ENCODE results near the gene GATAD1.
"Not testable (repeated sequence)": the region's sequence is repeated elsewhere in the genome, so short reads cannot be mapped to it uniquely, and the experiment has no call there.

The GATAD1 gene
- total RNA-seq, result 22.5 to 41.4 (median 26.8) reads per million in 4 donors

DNA sequence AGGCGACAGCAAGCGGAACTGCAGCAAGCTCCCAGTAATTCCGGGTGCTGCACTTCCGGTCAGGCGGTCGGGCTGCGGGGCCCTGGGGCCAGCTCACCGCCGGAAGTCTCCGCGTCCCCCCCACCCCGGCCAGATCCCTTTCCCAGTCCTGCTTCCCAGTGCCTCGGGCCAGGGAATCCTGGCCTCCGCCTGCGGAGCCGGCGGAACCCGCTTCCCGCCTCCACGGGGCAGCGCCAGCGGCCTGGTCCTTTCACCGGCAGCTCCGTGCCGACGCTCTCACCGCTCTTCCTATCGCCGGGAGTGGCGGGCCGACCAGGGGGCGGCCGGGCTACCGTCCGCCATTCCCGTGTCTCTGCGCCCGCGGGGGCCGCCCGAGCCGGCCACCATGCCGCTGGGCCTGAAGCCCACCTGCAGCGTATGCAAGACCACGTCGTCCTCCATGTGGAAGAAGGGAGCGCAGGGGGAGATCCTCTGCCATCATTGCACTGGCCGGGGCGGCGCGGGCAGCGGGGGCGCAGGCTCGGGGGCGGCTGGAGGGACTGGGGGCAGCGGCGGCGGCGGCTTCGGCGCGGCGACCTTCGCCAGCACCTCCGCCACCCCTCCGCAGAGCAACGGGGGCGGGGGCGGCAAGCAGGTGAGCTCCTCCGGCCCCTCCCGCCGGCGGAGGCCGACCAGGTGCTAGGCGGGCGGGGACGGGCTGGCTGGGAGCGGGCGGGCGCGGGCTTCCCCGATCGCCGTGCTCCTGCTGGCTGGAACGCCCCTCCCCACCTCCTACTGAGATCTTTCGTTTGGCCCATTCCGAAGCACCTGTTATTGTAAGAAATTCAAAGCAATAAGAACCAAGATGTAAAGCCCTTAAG, at the start of gene GATAD1:
GATAD1 (plus strand) TSS at position 138 of the 860 bp plus-strand sequence; CDS start at position 386, 248 bp downstream.
- peak; percentile 59 to 86 (median 73) for DNase-seq

DNA sequence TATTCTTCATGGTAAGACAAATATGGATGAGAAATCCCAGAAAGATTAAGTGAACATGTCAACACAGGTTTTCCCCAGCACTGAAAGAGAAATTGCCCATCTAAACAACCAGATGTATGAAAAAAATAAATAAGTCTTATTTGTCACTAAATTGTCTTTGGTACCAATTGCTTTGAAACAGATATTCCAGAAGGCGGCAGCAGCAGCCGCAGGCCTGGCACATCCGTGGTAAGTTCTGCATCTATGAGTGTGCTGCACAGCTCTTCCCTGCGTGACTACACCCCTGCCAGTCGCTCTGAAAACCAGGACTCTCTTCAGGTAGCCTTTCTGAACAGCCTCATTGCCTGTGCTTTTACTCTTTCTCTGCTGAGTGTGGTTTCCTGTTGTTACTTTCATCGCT, 49.7 kb upstream of the GATAD1 start:
- DNase-seq, result no peak

- DNase-seq, result no peak
Observed at GRCh38 chr7:92400013-92400412, 47.3 kb upstream of the GATAD1 start.

GRCh38 chr7:92402920-92403759, 44.1 kb upstream of the GATAD1 start:
- no peak for DNase-seq

DNA sequence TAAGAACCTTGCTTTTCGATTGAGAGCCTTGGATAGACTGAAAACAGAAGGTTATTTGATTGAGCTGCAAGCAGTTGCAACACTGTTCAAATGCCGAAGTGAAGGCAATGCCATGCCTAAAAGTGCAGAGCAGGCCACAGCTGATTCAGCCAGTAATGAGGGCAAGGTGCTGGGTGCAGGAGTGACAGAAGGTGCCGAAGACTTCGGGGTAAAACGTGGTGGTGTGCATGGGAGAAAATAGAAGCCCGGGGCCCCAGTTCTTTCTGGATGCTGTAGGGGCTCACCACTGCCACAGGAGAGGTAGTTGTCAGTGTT, 43.6 kb upstream of the GATAD1 start:
- no peak for DNase-seq

DNA sequence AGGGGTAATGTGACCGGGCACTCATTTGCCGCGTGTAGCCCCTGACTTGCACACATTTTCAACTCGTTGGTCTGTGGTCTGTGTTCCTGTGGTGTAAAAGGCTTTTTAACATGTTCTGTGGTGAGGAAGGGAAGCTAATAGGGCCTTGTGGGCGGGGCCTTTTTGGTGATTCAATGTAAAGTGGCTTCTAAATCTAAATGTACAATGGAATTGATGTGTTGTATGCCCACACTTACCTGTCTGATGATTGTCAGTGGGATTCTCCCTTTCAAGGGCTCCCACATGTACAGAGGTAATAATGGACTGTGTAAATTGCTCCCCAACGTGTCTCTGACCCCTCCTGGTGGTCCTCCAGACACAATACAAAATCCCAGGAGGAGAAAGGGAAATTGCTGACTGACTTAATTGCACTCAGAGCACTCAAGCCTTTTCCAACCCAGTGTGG, 43.1 kb upstream of the GATAD1 start:
- DNase-seq, result peak in 1 of 5 donors; percentile 20

GRCh38 chr7:92409357-92409756, 37.9 kb upstream of the GATAD1 start:
- no peak for DNase-seq

DNA sequence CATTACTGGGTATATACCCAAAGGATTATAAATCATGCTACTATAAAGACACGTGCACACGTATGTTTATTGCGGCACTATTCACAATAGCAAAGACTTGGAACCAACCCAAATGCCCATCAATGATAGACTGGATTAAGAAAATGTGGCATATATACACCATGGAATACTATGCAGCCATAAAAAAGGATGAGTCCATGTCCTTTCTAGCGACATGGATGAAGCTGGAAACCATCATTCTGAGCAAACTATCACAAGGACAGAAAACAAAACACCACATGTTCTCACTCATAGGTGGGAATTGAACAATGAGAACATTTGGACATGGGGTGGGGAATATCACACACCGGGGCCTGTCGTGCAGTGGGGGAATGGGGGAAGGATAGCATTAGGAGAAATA, 37.1 kb upstream of the GATAD1 start:
- not testable (repeated sequence) for DNase-seq

DNA sequence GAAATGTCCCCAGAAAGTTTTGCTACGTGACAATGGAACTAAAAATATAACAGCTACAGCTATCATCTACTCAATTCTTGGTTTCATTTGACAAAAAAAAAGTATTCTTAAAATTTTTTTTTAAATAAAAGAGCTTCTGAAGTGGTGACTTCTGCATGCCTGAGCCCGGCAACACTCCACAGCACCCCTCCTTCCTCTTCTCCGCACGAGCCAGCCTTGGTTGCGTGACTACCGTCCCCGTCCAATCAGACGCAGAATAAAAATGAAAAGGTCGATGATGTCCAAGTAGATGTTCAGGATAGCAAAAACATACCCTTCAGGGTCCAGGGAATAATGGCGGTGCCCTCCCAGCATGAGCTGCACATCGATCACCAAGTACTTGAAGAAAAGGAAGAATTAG, 34.5 kb upstream of the GATAD1 start:
- DNase-seq, result no peak

DNA sequence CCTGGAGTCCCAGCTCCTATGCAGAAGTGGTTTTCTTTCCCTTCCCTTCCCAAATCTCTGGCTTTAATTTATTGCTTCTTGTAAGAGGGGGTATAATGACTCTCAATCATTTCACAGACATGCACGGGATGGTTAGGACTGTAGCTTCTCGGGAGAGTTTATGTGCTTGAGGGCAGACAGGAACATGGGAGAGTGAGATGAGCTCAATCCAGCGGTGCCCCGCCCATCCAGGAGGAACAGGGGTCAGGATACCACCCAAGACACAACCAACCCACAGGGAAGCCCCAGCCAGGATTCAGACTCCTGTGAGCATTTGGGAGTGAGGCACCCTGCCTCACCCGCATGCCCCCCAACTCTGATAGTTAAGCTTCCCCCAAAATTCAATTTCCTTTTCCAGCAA, 33.7 kb upstream of the GATAD1 start:
- DNase-seq, result no peak

- no peak for DNase-seq
Observed at GRCh38 chr7:92415225-92415624, 32.1 kb upstream of the GATAD1 start.

GRCh38 chr7:92417913-92418312, 29.4 kb upstream of the GATAD1 start:
- DNase-seq, result no peak

DNA sequence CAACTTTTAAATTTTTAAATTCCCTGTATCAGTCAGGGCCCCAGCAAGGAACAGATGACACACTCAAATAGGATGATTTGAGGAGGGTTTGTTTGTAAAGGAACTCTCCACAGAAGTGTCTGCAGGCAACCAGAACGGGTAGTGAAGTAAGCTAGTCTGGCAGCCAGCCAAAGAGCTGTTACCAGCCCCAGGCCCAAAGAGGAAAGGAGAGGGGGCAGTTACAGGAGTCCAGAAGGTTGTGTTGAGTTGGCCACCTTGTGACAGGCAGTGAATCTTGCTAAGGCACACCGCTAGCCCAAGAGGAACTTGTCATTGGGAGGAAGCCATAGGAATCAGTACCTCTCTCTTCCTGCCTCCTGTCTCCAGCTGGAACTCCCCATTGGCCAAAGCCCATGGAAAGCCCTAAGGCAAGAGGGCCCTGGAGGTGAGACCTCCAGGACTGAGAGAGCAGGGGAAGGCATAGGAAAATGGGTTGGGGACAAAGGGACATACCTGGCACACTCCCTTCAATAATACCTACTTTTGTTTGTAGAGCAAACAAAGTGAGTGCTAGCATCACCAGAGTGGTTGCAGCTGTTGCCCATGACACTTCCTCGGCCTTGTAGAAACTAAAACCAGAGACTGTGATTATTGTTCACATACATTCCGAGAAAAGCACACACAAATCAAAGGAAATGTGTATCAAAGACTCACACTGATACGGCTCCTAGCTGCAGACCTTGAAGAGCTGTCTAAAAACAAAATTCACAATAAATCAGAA, 25.4 kb upstream of the GATAD1 start:
- DNase-seq, result peak in 1 of 5 donors; percentile 8

DNA sequence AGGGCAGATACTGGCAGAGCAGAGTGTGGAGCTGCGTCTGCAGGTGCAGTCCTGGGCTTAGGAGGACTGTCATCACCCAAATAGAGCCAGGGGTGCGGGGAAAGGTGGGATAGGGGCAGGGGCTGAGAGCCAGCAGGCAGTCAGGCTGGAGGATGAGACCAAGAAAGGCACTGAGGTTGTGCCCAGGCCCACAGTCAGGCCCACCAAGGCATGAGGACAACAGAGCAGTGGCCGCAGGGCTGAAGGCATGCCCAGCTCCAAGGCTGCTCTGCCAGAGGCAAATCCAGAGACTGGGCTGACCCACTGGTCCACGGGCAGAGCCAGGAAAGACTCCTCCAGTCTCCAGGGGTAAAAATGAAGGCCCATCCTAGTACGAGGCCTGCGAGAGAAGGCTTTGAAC, 24.4 kb upstream of the GATAD1 start:
- no peak for DNase-seq

DNA sequence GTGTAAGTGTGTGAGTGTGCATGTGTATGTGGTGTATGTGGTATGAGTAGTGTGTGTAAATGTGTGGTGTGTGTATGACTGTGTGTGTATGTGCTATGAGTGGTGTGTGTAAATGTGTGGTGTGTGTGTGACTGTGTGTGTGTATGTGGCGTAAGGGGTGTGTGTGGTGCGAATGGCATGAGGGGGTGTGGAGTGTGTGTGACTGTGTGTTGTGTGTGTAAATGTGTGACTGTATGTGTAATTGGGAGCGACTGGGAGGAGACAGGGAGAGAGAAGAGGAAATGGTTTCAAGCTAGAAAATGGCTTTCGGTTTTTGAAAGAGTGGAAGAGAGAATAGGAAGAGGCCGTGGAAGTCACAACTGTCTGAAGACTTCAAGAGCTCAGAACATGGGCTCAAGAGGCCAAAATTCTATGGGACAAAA, 23.6 kb upstream of the GATAD1 start:
- DNase-seq, result no peak

- DNase-seq, result peak in 1 of 5 donors; percentile 13
Observed at GRCh38 chr7:92425311-92425947, 21.9 kb upstream of the GATAD1 start.

- DNase-seq, result no peak
Observed at GRCh38 chr7:92427193-92427592, 20.1 kb upstream of the GATAD1 start.

DNA sequence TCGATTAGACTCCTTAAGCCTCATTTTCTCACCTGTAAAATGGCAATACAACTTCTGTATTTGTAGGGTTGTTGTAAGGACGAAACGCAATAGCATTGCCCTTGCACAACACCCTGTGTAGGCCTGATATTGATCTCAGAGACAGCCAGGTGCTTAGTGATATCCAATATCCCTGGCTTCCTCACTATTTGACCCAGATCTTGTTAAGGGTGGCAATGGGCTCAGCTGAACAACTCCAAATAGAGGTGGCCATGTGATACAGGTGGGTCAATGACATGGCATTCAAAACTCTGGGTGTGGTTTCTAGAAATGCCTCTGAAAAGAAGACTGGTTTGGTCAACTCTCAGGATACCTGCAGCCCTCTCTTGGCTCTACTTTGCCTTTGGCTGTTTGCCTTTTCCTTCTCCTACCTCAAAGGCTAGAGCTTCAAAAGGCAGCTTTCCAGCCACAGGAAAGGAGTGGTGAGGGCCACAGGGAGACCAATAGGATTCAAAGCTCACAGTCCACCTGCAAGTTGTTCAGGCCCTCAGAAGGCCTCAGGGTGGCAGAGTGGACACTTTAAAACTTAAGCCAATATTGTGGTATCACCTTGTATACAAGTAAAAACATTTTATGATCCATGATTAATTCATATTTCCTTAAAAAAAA, 14.9 kb upstream of the GATAD1 start:
- DNase-seq, result no peak

- DNase-seq, result no peak
Observed at GRCh38 chr7:92433019-92433418, 14.3 kb upstream of the GATAD1 start.

DNA sequence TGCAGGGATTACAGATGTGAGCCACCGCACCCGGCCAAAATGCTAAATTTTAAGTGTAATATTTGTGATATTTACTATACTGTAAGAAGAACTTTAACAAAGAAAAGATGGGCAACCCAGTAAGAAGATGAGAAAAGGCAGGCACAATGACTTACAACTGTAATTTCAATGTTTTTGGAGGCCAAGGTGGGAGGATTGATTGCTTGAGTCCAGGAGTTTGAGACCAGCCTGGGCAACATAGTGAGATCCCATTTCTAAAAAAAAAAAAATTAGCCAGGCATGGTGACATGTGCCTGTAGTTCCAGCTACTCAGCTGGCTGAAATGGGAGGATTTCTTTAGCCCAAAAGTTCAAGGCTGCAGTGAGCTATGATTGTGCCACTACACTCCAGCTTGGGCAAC, 11.7 kb upstream of the GATAD1 start:
- DNase-seq, result no peak

DNA sequence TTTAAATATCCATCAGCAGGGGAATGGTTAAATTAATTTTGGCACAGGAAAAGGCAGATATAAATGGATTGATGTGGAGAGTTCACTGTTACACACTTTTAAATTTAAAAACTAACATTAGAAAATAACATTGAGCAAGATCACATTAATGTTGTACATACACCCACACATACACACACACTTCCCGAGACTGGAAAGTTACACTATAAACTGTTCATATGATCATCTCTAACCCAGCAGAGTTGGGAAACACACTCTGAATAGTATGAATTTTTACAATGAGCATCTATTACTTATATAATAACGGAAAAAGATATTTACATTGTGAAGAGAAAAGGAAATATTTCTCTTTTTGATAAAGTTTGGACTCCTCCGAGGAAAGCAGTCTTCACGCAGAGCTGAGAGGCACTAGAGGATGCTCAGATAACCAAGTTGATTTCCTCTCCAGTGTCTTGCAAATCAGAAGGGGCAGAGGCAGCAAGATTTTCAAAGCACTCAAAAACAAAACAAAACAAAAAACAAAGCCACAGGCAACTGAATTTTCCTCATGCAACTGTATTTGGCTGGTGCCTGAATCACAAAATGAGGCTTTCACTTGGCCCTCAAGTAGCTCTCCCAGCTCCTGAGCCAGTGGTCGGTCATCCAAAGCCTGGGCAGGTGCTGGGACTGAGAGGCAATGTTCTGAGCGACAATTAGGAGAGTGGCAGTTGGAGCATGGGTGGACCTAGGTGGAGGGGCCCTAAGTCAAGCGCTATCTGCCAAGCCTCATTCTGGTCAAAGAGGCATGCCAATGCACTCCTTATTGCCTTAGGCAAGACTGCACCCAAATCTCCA, 10.5 kb upstream of the GATAD1 start:
- no peak for DNase-seq
